Transverse colon (tissue), 4 donors: ENCODE results near the gene OR4D2. TPM values are rescaled to one million over a fixed set of nuclear protein-coding genes. Genes with fewer than 3 reads are reported as not detected.

Experiments used
- DNase-seq: peaks from one replicate; pipeline ENCODE4 v3.0.0-alpha.2; 2019
- H3K27ac ChIP-seq, 4 donors: fragments of 200-600 bp; sonication (generic); 2 replicates each; pipeline ENCODE4 v1.5.1; 2016 to 2018; ENCODE audit warnings: inconsistent platforms in 4 of 4
- H3K27me3 ChIP-seq: fragments of 200-600 bp; sonication (generic); 2 replicates; pipeline ENCODE4 v1.5.1; 2017; ENCODE audit warnings: inconsistent platforms
- H3K36me3 ChIP-seq, 4 donors: fragments of 200-600 bp; sonication (generic); 2 replicates each; pipeline ENCODE4 v1.5.1; 2017 to 2019; ENCODE audit warnings: inconsistent platforms in 4 of 4
- H3K4me1 ChIP-seq, 4 donors: fragments of 200-600 bp; sonication (generic); 2 replicates each; pipeline ENCODE4 v1.5.1; 2017 to 2020; ENCODE audit warnings: inconsistent platforms in 4 of 4
- H3K4me3 ChIP-seq, 4 donors: fragments of 200-600 bp; sonication (generic); 1 replicate in 1 of 4; 2 replicates in 3 of 4; pipeline versions ENCODE4 v1.5.1 to v1.6.1; 2017 to 2019; ENCODE audit warnings: inconsistent platforms in 4 of 4
- H3K9me3 ChIP-seq, 2 donors: fragments of 200-600 bp; sonication (generic); 2 replicates each; pipeline ENCODE4 v1.5.1; 2017 to 2019; ENCODE audit warnings: inconsistent platforms in 2 of 2
- CTCF ChIP-seq, 5 experiments: fragments of 200-600 bp in 3 of 5; fragments of 450-650 bp in 2 of 5; sonication (generic) in 3 of 5; IDR thresholded peaks; 1 replicate in 2 of 5; 2 replicates in 3 of 5; pipeline ENCODE4 v1.5.1; 2016 to 2017; ENCODE audit warnings: antibody characterized with exemption in 5 of 5, inconsistent platforms in 3 of 5, mild to moderate bottlenecking in 2 of 5, moderate library complexity in 1 of 5
- EP300 ChIP-seq: sonication (generic); formaldehyde crosslinking; IDR thresholded peaks from one replicate; pipeline ENCODE4 v1.6.1; 2017; ENCODE audit warnings: antibody characterized with exemption, low read depth
- POLR2A ChIP-seq: fragments of 450-650 bp; IDR thresholded peaks from one replicate; pipeline ENCODE4 v1.6.1; 2016; ENCODE audit warnings: antibody characterized with exemption, mild to moderate bottlenecking, moderate library complexity
- POLR2AphosphoS5 ChIP-seq, 3 donors: sonication (generic); formaldehyde crosslinking; IDR thresholded peaks; one replicate each; pipeline ENCODE4 v1.6.1; 2016; ENCODE audit warnings: antibody characterized with exemption in 3 of 3
- WGBS, 2 donors: methylation state at CpG; one replicate each; pipeline ENCODE4 v1.1.5; 2018; ENCODE audit warnings: low coverage in 1 of 2; 5-methylcytosine and 5-hydroxymethylcytosine counted together
- in situ Hi-C, 4 donors: fragments of 200-750 bp; cut with MboI; loops; one replicate each; pipeline versions ENCODE4 v1.15.0 to v1.15.1; 2017; ENCODE audit warnings: low sequenced_read_pairs in 3 of 4, low pct_ligation_motif_present in 1 of 4, low pct_unique_long_range_greater_than_20kb in 1 of 4
- intact Hi-C: fragments of 100-400 bp; cut with DNase I; formaldehyde crosslinking; loops from one replicate; pipeline ENCODE4 v1.15.1; 2023; ENCODE audit warnings: low total_unique reads
- total RNA-seq, 4 donors: library from RNA; depleted of rRNA; stranded (reverse); fragments of >200 nt; gene quantifications; one replicate each; pipeline ENCODE4 v1.1.0, GENCODE V29; 2016

The OR4D2 gene
- total RNA-seq, 4 donors from 2014 or later, result not detected

- Histone ChIP-seq H3K36me3 (no peaks in the 10 kb centered on the region), H3K9me3 (no peaks in the 10 kb centered on the region), H3K27ac (no peak overlapping the region), H3K27me3 (peaks cover 24% of the 10 kb centered on the region), H3K4me3 (no peak overlapping the region), H3K4me1 (no peaks in the 10 kb centered on the region)
- DNase-seq, result no peak
- 75 to 78% methylated on average over 7 of the region's 7 CpGs for WGBS, 2 donors
- in situ Hi-C loops (no loop called here), intact Hi-C loops (no loop called here)
- TF ChIP-seq POLR2AphosphoS5 (IDR thresholded peaks at IDR 0.05) (no peak), CTCF (IDR thresholded peaks at IDR 0.05) (no peak), EP300 (no peak), POLR2A (no peak)
Measured at GRCh38 chr17:58196610-58197009, 29.8 kb downstream of the OR4D2 start.

GRCh38 chr17:58200024-58200633, 33.3 kb downstream of the OR4D2 start:
- in situ Hi-C loops, result no loop called here
- no peak for TF ChIP-seq POLR2A
- TF ChIP-seq CTCF (IDR thresholded peaks at IDR 0.05), result peak; percentile 19 to 37 (median 29)
- WGBS, 2 donors, result 49% methylated on average over 14 of the region's 14 CpGs; no CpG with 5 or more reads in 1 of the 2 donors

GRCh38 chr17:58202859-58203258, 36.1 kb downstream of the OR4D2 start:
- 85% methylated on average over 7 of the region's 7 CpGs; no CpG with 5 or more reads in 1 of the 2 donors for WGBS, 2 donors
- Histone ChIP-seq H3K4me3 (no peak overlapping the region), H3K36me3 (no peaks in the 10 kb centered on the region), H3K4me1 (no peaks in the 10 kb centered on the region), H3K27me3 (peaks cover 11% of the 10 kb centered on the region), H3K27ac (no peak overlapping the region), H3K9me3 (no peaks in the 10 kb centered on the region)
- TF ChIP-seq POLR2A (no peak), CTCF (IDR thresholded peaks at IDR 0.05) (no peak), EP300 (no peak), POLR2AphosphoS5 (IDR thresholded peaks at IDR 0.05) (no peak)
- DNase-seq, result no peak
- intact Hi-C loops, result no loop called here
- in situ Hi-C loops, result no loop called here

More at GRCh38 chr17:58200024-58200633, 33.3 kb downstream of the OR4D2 start:
- no peaks in the 10 kb centered on the region for H3K36me3 ChIP-seq
- peaks cover 24% of the 10 kb centered on the region for H3K27me3 ChIP-seq
- intact Hi-C loops, result no loop called here
- no peak overlapping the region for H3K4me3 ChIP-seq
- no peak overlapping the region for H3K27ac ChIP-seq
- no peaks in the 10 kb centered on the region for H3K4me1 ChIP-seq
- H3K9me3 ChIP-seq, result no peaks in the 10 kb centered on the region
- peak; percentile 40 for DNase-seq

- intact Hi-C loops, result no loop called here
- no peaks in the 10 kb centered on the region for H3K9me3 ChIP-seq
- in situ Hi-C loops, result no loop called here
- TF ChIP-seq POLR2AphosphoS5 (IDR thresholded peaks at IDR 0.05) (no peak), EP300 (no peak), POLR2A (no peak), CTCF (IDR thresholded peaks at IDR 0.05) (no peak)
- no peak overlapping the region for H3K27ac ChIP-seq
- 80 to 87% methylated on average over 3 to 5 of the region's 5 CpGs for WGBS, 2 donors
- no peaks in the 10 kb centered on the region for H3K4me1 ChIP-seq
- DNase-seq, result no peak
- no peak overlapping the region for H3K4me3 ChIP-seq
- H3K36me3 ChIP-seq, result peaks cover 0 to 5% (median 0%) of the 10 kb centered on the region in 4 donors
- no peaks in the 10 kb centered on the region for H3K27me3 ChIP-seq
Measured at GRCh38 chr17:58204796-58205195, 38.0 kb downstream of the OR4D2 start.
